Activated naive CD4-positive, alpha-beta T cell treated with anti-CD3 and anti-CD28 coated beads, Interleukin-2, amount 10 ng/mL, durations not matched to agents 7 days and 5 days (primary cell): ENCODE results near the gene KIF5B.
"Not testable (repeated sequence)": the region's sequence is repeated elsewhere in the genome, so short reads cannot be mapped to it uniquely, and the experiment has no call there.

ENCODE experiments used
- CTCF ChIA-PET: fragments of 350-600 bp; sonication (Branson Sonifier 250); formaldehyde crosslinking; loops from one replicate; lab custom pipeline; 2021; ENCODE audit warnings: antibody characterized with exemption; lab: Charles Lee
- DNase-seq: peaks from one replicate; pipeline ENCODE4 v3.0.0-alpha.2; 2020
- H3K27ac Mint-ChIP-seq: one replicate; pipeline ENCODE4 v1.8.0; 2021; ENCODE audit warnings: mild to moderate bottlenecking, moderate library complexity, mixed read lengths
- H3K27me3 Mint-ChIP-seq: one replicate; pipeline ENCODE4 v1.8.0; 2021; ENCODE audit warnings: mild to moderate bottlenecking, mixed read lengths
- H3K36me3 Mint-ChIP-seq: one replicate; pipeline ENCODE4 v1.8.0; 2021; ENCODE audit warnings: mixed read lengths
- H3K4me1 Mint-ChIP-seq: one replicate; pipeline ENCODE4 v1.8.0; 2021; ENCODE audit warnings: mixed read lengths
- H3K4me3 Mint-ChIP-seq: one replicate; pipeline ENCODE4 v1.8.0; 2021; ENCODE audit warnings: mild to moderate bottlenecking, moderate library complexity, mixed read lengths
- H3K9me3 Mint-ChIP-seq: one replicate; pipeline ENCODE4 v1.8.0; 2021; ENCODE audit warnings: mixed read lengths

Gene KIF5B

GRCh38 chr10:31977440-31978155 is 78.6 kb downstream of the KIF5B start:
- CTCF ChIA-PET = interaction anchor here (0.7 to 1.3 kb wide), 4 partner anchors 14 to 116 kb away, joined by 3 read pairs; no protein-coding TSS in a partner anchor
- peaks cover 4% of the 10 kb centered on the region for H3K9me3 Mint-ChIP-seq
- H3K4me1 Mint-ChIP-seq = peaks cover 30% of the 10 kb centered on the region
- no peak overlapping the region for H3K4me3 Mint-ChIP-seq
- peaks cover 4% of the 10 kb centered on the region for H3K27me3 Mint-ChIP-seq
- no peak for DNase-seq
- H3K36me3 Mint-ChIP-seq = no peaks in the 10 kb centered on the region
- no peak overlapping the region for H3K27ac Mint-ChIP-seq

- peaks cover 30% of the 10 kb centered on the region for H3K4me1 Mint-ChIP-seq
- H3K4me3 Mint-ChIP-seq = no peak overlapping the region
- no peak overlapping the region for H3K27ac Mint-ChIP-seq
- H3K36me3 Mint-ChIP-seq = no peaks in the 10 kb centered on the region
- no peaks in the 10 kb centered on the region for H3K27me3 Mint-ChIP-seq
- no peak for DNase-seq
- CTCF ChIA-PET = interaction anchor here (0.5 to 1.1 kb wide), 3 partner anchors 31 to 295 kb away, joined by 3 to 4 read pairs (median 4); no protein-coding TSS in a partner anchor
- peaks cover 1% of the 10 kb centered on the region for H3K9me3 Mint-ChIP-seq
Measured at GRCh38 chr10:31975157-31975765, 81.0 kb downstream of the KIF5B start.

- Mint-ChIP-seq H3K27ac (no peak overlapping the region), H3K4me1 (peaks cover 30% of the 10 kb centered on the region), H3K4me3 (no peak overlapping the region), H3K27me3 (no peaks in the 10 kb centered on the region), H3K36me3 (no peaks in the 10 kb centered on the region), H3K9me3 (no peaks in the 10 kb centered on the region)
- CTCF ChIA-PET = interaction anchor here (0.8 kb wide), 1 partner anchor 32 kb away, joined by 3 read pairs; no protein-coding TSS in a partner anchor
- DNase-seq = no peak
Measured at GRCh38 chr10:31974434-31975124, 81.6 kb downstream of the KIF5B start.

GRCh38 chr10:31972519-31973041 is 83.6 kb downstream of the KIF5B start:
- H3K36me3 Mint-ChIP-seq = no peaks in the 10 kb centered on the region

GRCh38 chr10:31969847-31970246 is 86.4 kb downstream of the KIF5B start:
- H3K36me3 Mint-ChIP-seq, DNase-seq, H3K9me3 Mint-ChIP-seq, H3K4me1 Mint-ChIP-seq, H3K27me3 Mint-ChIP-seq, H3K4me3 Mint-ChIP-seq, CTCF ChIA-PET, H3K27ac Mint-ChIP-seq: not testable (repeated sequence)

More at GRCh38 chr10:31972519-31973041, 83.6 kb downstream of the KIF5B start:
- Mint-ChIP-seq H3K9me3 (no peaks in the 10 kb centered on the region), H3K27me3 (no peaks in the 10 kb centered on the region), H3K4me1 (peaks cover 25% of the 10 kb centered on the region), H3K27ac (no peak overlapping the region), H3K4me3 (no peak overlapping the region)
- CTCF ChIA-PET = no interaction called here
- DNase-seq = no peak

- Mint-ChIP-seq H3K27ac (no peak overlapping the region), H3K9me3 (no peaks in the 10 kb centered on the region)
Measured at GRCh38 chr10:31963589-31963980, 92.6 kb downstream of the KIF5B start.

GRCh38 chr10:31962826-31963588 is 93.2 kb downstream of the KIF5B start:
- Mint-ChIP-seq H3K9me3 (no peaks in the 10 kb centered on the region), H3K27me3 (peaks cover 4% of the 10 kb centered on the region), H3K4me1 (peaks cover 18% of the 10 kb centered on the region), H3K4me3 (no peak overlapping the region), H3K36me3 (no peaks in the 10 kb centered on the region), H3K27ac (no peak overlapping the region)
- CTCF ChIA-PET = interaction anchor here (1.4 kb wide), 1 partner anchor 101 kb away, joined by 5 read pairs; no protein-coding TSS in a partner anchor
- no peak for DNase-seq

More at GRCh38 chr10:31963589-31963980, 92.6 kb downstream of the KIF5B start:
- peaks cover 18% of the 10 kb centered on the region for H3K4me1 Mint-ChIP-seq
- peaks cover 4% of the 10 kb centered on the region for H3K27me3 Mint-ChIP-seq
- CTCF ChIA-PET = interaction anchor here (1.4 kb wide), 1 partner anchor 101 kb away, joined by 5 read pairs; no protein-coding TSS in a partner anchor
- H3K36me3 Mint-ChIP-seq = no peaks in the 10 kb centered on the region
- DNase-seq = no peak
- no peak overlapping the region for H3K4me3 Mint-ChIP-seq

- Mint-ChIP-seq H3K9me3 (no peaks in the 10 kb centered on the region), H3K4me1 (peaks cover 18% of the 10 kb centered on the region), H3K27ac (no peak overlapping the region), H3K4me3 (no peak overlapping the region), H3K36me3 (no peaks in the 10 kb centered on the region), H3K27me3 (peaks cover 4% of the 10 kb centered on the region)
- peak; percentile 26 for DNase-seq
- CTCF ChIA-PET = no interaction called here
Measured at GRCh38 chr10:31961277-31962074, 94.7 kb downstream of the KIF5B start.

- Mint-ChIP-seq H3K27ac (no peak overlapping the region), H3K9me3 (peaks cover 4% of the 10 kb centered on the region), H3K36me3 (no peaks in the 10 kb centered on the region), H3K4me3 (no peak overlapping the region), H3K4me1 (peaks cover 18% of the 10 kb centered on the region), H3K27me3 (peaks cover 8% of the 10 kb centered on the region)
- DNase-seq = no peak
- CTCF ChIA-PET = no interaction called here
Measured at GRCh38 chr10:31959461-31960173, 96.6 kb downstream of the KIF5B start.
